ENCODE results near the gene MYO7A. TPM values are rescaled to one million over a fixed set of nuclear protein-coding genes. Genes with fewer than 3 reads are reported as not detected.
"Not testable (repeated sequence)": the region's sequence is repeated elsewhere in the genome, so short reads cannot be mapped to it uniquely, and the experiment has no call there.

Gene MYO7A
- total RNA-seq, 1 experiment from 2014 or later, result 0.75 TPM

- no peak for DNase-seq (ENCODE audit: low read depth)
Observed at GRCh38 chr11:77092382-77092781, 35.7 kb upstream of the MYO7A start.

- DNase-seq (ENCODE audit: low read depth), result no peak
Observed at GRCh38 chr11:77093056-77093891, 34.8 kb upstream of the MYO7A start.

DNA sequence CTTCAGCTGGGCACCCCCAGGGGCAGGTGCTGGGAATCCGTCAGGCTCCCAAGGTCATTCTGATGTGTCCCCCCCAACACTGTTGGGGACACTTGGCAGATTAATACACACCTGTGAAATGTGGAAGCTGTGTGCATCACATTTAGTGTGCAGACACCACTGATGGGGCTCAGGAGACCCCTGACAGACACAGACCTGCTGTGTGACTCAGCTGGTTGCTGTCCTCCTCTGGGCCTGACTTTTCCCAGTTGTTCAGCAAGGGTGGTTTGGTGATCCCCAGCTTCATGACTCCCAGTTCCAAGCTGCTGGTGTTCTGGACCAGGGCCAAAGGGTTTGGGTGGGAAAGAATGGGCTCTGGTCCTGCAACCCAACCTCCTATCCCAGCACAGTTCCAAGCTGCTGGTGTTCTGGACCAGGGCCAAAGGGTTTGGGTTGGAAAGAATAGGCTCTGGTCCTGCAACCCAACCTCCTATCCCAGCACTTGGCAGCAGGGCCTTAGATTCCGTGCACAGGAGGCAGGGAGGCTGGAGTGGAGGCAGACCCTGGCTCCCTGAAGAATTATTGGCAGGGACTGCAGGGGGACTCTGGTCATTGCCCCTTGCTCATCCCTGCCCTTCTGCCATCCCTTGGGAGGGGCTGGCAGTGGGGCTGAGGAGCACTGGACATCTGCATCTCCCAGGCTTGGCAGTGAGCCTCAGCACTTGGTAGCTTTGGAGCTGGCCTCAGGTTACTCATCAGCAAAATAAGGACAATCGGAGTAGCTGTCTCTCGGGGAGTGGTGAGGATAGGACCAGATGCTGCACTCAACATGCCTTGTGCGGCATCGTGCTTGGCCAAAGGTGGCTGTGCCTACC lies 33.8 kb upstream of the MYO7A start:
- DNase-seq (ENCODE audit: low read depth), result no peak

GRCh38 chr11:77094841-77095365 lies 33.1 kb upstream of the MYO7A start:
- no peak for DNase-seq (ENCODE audit: low read depth)

- no peak for DNase-seq (ENCODE audit: low read depth)
Observed at GRCh38 chr11:77095551-77096490, 32.2 kb upstream of the MYO7A start.

DNA sequence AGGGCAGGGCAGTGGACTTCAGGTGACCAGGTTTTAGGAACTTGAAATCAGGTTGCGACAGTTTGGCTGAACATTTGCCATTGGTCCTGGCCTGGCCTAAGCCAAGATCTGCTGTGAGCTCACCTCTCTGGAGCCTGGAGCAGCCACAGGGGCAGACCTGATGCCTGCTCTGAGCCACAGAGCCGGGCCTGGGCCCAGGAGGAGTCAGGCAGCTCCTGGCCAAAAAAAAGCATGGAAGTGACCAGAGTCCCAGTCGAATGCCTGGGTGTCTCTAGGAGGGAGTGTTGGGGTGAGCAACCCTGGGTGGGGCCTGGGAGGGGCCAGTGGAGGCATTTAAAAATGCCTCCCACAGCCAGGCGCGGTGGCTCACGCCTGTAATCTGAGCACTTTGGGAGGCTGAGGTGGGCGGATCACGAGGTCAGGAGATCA lies 31.4 kb upstream of the MYO7A start:
- no peak for DNase-seq (ENCODE audit: low read depth)

DNA sequence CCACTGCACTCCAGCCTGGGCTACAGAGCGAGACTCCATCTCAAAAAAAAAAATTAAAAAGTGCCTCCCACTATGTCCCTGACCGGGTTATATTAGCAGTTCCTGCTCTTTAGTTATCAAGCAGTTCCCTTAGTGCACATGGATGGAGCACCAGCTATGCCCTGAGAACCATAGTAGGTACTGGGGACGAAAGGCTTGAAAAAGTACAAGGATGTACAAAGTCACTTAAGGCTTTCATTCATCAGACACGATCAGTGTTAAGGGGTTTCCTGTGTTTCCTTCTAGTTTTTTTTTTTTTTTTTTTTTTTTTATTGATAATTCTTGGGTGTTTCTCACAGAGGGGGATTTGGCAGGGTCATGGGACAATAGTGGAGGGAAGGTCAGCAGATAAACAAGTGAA lies 30.9 kb upstream of the MYO7A start:
- DNase-seq (ENCODE audit: low read depth), result not testable (repeated sequence)

DNA sequence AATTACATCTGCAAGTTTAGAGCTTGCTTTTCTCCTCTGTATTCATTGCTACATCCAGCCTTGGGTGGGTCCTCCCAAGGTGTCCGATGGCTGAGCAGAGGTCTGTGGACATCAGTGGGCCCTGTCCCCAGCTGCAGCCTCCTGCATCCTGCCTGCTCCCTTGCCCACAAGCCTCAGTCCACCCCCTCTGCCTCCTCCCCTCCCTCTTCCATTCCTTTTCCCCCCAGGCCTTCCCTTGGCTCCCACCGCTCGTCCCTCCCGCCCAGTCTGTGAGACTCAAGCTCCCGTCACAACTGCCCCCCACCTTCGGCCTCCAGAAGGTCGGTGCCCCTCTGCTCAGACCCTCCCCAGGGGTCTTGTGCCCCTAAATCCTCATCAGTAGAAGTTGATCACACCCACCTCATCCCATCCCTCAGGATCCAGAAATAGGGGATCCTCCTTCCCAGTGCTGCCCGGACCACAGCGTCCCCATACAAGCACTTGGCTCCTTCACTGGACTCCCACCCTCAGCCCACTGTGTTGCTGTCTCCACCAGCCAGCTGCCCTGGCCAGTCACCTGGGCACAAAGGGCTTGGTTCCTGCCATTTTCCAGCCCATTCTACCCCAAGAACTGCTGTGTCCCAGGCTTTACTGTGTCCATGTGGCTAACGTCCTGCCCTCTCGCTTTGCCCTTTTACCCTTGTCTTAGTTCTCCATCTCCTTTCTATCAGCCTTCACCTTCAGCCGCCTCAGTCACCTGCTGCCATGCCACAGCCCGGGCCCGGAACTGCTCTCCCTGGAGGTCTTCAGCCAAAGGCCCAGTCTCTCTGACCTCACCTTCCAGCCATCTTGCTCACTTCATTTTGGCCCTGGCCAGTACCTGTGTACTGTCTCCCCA lies 27.6 kb upstream of the MYO7A start:
- DNase-seq (ENCODE audit: low read depth), result no peak

GRCh38 chr11:77101043-77101537 lies 27.0 kb upstream of the MYO7A start:
- peak; percentile 32 for DNase-seq (ENCODE audit: low read depth)

DNA sequence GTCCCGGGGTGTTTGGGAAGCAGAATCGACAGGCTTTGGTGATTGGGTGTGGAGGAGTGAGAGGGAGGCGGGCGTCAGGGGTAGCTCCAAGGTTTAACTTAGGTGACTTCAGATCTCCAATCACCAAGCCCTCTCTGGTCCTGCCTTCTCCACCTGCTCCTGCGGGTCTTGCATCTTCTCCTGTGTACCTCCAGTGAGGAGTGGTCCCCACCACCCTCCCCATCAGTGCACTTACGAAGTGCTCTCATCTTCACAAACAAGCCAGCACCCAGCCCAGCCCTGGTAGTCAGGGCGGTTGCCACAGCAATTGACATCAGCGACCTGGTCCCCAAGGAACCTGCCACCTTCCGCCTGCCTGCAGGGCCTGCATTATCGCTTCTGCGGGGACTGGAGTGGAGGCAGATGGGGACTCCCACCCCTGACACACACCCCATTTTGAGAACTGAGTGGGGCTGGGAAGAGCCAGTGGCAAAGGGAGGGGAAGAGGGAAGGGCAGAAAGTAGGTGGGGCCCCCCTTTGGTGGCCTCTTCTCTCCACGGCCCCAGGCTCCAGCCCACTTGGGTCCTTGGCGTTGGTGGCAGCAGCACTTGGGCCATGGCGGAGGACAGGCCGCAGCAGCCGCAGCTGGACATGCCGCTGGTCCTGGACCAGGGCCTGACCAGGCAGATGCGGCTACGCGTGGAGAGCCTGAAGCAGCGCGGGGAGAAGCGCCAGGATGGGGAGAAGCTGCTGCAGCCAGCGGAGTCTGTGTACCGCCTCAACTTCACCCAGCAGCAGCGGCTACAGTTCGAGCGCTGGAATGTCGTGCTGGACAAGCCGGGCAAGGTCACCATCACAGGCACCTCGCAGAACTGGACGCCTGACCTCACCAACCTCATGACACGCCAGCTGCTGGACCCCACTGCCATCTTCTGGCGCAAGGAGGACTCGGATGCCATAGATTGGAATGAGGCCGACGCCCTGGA lies 25.5 kb upstream of the MYO7A start, which contains the start of gene OMP:
Gene OMP, plus strand, starts transcription at position 595 of the 965 bp plus-strand sequence. Its CDS starts 0 bp downstream, at position 595.
- no peak for DNase-seq (ENCODE audit: low read depth)

DNA sequence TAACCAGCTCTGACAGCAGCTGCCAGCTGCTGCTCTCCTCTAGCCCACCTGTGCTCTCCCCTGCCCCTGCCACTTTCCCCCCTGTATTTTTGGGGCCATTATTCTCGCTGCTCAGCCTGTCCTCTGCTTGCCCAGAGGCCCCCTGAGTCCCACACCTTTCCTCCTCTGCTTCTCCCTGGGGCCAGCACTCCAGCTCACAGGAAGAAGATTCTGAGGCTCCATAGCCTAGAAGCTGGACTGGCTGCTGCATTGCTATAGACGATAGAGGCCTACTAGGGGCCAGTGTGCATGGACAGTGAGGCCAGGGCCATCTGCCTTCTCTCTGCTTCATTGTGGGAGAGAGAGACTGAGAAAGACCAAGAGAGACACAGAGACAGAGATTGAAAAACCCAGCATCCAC lies 24.7 kb upstream of the MYO7A start:
- no peak for DNase-seq (ENCODE audit: low read depth)

GRCh38 chr11:77104727-77105126 lies 23.3 kb upstream of the MYO7A start:
- DNase-seq (ENCODE audit: low read depth), result no peak

GRCh38 chr11:77106321-77106720 lies 21.7 kb upstream of the MYO7A start:
- peak; percentile 42 for DNase-seq (ENCODE audit: low read depth)

DNA sequence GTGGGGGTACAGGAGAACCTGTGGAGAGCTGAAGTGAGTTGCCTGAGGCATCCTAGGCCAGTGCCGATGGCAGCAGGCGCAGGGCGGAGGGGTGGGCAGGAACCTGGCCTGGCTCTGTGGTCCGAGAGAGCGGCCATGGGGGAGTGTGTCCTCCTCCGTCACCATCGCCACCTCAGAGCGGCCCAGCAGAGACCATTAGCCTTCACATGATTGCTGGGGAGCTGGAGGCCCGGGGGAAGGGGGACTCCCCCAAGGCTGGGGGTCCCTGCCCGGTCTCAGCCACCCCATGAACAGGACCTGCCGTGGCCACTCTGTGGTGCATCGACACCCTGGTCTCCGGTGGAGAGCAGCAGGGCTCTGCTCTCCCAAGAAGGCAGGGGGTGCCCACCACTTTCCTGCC lies 21.3 kb upstream of the MYO7A start:
- DNase-seq (ENCODE audit: low read depth), result no peak

GRCh38 chr11:77107950-77108349 lies 20.1 kb upstream of the MYO7A start:
- DNase-seq (ENCODE audit: low read depth), result peak; percentile 93

DNA sequence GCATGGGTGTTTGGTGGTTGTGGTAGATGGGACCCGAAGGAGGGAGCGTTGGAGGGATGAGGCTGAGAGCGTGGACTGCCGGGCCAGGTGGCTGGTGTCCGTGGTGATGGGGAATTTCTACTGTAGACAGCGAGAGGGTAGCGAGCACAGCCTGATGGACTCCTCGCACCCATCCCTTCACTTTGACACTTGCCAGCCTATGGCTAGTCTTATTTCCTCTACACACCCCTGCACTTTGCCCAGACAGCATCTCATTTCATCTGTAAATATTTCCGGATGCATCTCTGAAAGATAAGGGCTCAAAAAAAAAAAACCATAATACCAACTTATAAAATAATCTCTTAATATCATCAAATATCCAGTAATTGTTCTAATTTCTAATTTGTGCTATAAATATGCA lies 19.6 kb upstream of the MYO7A start:
- DNase-seq (ENCODE audit: low read depth), result no peak

- peak; percentile 92 for DNase-seq (ENCODE audit: low read depth)
Observed at GRCh38 chr11:77109236-77110019, 18.6 kb upstream of the MYO7A start.

DNA sequence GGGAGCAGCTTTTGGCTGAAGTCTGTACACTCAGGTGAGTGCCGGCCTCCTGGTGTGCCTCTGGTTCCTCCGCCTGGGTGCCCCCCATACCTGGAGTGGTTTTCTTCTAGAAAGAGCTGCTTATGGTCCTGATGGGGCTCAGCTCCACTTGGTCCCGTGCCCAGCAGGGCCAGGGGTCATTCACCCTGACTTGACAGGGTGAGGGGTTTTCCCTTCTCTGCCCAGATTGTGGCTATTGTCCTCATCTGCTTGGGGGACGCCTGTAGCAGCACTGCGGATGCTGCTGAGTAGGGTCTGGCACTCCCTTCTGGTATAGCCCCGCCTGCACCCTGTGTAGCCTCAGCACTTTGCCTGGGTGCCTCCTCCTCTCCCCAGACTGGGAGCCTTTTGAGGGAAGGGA lies 17.2 kb upstream of the MYO7A start:
- no peak for DNase-seq (ENCODE audit: low read depth)

Data from LHCN-M2 (cell line).